HG02885 (cell line): ENCODE measurements around the gene COL8A1.

Experiments
- ATAC-seq: cut with Tn5 transposase; IDR thresholded peaks from one replicate; pipeline ENCODE4 v1.9.1; 2021; ENCODE audit warnings: mild to moderate bottlenecking; ENCODE audit not compliant: unreplicated experiment, poor library complexity

Gene COL8A1

DNA sequence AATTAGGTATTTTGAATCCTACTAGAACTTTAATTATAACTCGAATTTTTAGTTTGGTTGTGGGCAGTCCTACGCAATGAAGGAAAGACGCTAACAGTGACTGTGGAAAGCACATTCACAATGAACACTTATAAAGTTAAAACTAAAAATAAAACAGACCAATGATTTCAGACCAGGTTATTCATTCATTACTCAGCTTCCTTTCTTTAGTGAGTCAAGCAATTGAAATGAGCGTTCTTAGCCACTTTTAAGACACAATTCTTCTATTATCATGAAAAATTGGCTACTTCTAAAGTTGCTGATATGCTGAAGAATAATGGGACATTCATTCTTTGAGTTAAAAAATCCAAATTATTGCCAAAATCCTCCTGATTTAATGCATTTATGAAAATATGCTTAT, 113.3 kb downstream of the COL8A1 start:
- no peak for ATAC-seq

DNA sequence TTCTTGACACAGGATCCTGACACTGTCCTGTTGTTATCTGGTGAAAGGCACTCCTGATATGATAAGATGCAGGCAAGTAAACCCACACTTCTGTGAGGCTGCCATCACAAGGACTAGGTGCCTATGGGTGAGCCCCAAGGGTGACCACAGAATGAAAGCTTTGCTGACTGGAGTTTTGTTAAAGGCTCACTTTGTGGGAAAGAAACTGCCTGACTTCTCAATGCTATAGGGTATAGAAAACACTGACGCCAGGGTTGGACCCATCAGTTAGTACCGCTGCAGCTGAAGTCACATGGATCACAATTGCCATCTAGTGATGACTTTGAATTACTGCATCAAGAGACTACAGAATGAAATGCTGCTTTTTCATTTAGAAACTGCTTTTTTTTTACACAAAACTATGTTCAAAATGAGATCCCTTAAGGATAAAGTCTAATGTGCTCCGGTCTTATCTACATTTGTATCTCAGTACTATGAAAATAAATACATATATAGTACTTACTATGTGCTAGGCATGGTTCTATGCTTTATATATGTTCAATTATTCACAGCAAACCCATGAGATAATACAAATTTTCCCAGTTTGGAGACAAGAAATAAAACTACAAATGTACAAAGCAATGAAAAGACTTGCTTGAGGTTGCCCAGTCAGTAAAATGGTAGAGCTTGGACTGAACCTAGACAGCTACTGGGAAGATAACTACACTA, 115.0 kb downstream of the COL8A1 start:
- peak; percentile 97 for ATAC-seq

DNA sequence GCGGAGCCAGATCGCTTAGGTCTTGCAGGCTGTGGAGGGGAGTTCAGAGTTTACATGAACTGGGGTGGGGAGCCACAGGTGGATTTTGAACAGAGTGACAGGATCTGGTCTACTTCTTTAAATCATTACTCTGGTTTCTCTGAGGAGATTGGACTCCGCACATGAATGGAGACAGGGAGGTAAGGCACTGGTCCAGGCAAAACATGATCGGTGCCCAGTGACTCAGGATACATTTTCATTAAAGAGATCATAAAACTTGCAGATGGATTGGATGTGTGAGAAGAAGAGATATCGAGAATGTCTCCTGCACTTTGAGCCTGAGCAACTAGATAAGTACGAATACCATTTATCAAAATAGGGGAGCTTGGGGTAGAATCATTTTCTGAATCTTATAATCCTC, 117.4 kb downstream of the COL8A1 start:
- no peak for ATAC-seq

DNA sequence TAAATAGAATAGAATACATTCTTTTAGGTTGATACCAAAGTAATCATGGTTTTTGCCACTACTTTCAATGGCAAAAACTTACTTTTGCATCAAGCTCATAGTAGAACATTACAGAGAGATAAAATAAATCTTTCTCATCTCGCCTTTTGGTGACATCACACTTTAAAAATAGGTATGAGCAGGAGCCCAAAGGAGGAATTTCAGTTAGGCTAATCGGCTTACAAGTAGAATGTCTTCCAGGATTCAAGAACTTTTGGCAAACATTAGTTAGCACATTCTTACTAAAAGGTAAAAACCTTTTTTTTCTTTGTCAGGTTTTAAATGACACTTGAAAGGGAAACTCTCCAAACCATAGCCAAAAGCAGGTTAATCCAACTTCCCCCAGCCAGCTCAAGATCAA, 119.6 kb downstream of the COL8A1 start:
- ATAC-seq, result no peak

DNA sequence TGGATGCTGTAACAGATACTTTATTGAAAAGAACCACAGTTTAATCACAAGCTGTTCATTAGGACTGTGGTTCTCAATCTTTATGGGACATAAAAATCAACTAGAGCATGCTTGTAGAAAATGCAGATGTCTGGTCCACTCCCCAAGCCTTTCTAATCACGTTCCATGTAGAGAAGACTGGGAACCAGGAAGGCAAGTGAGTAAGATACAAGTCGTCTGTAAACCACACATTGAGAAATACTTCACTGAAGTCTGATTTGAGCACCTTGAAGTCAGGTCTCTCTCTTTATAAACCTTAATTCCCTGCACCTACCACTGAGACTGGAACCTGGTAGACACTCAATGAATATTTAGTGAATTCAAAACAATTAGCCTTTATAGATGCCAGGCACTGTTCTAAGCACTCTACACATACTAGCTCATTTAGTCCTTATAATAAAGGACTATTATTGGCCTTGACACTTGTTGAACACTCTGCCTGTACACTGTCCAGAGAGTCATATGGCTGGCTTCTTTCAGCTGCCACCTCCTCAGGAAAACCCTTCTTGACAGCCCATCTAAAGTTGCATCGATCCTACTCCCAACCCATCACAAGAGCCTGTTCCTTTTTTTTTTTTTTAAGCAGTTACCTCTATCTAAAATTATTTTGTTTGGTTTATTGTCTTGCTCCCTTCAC, 120.2 kb downstream of the COL8A1 start:
- no peak for ATAC-seq

DNA sequence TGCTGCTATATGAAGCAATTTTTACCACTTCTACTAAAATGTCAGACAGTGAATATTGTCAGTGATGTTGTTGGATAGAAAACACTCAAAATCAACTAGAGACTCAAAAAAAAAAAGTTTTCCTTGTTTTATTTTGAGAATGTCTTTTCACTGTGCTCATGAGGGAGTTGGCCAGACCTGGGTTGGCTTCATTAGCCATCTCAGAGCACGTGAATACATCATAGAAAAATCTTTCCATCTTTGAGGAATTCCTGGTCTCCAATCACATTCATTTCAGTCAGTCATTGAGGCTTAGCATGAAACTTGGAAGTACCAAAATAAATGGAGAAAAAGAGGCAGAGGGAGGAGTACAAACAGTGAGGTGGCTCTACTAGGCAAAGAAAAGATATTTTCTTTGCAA, 121.6 kb downstream of the COL8A1 start:
- ATAC-seq, result no peak

DNA sequence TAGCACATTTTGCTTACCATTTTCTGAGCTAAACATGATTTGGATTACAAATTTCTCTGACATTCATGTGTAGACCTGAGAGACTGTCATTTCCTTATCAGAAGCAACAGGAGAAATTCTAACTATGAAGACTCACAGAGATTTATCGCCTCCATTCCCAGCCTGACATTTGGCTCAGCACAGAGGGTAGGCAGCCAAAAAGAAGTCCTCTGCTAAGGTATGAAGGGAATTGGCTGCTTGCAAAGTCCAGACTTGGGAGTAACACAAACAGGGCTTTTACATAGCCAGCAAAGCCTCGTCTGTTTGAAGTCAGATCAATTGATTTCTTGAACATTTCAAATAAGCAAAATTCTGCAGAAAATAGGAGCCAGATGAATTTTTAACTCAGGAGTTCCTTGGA, 122.2 kb downstream of the COL8A1 start:
- ATAC-seq, result no peak

DNA sequence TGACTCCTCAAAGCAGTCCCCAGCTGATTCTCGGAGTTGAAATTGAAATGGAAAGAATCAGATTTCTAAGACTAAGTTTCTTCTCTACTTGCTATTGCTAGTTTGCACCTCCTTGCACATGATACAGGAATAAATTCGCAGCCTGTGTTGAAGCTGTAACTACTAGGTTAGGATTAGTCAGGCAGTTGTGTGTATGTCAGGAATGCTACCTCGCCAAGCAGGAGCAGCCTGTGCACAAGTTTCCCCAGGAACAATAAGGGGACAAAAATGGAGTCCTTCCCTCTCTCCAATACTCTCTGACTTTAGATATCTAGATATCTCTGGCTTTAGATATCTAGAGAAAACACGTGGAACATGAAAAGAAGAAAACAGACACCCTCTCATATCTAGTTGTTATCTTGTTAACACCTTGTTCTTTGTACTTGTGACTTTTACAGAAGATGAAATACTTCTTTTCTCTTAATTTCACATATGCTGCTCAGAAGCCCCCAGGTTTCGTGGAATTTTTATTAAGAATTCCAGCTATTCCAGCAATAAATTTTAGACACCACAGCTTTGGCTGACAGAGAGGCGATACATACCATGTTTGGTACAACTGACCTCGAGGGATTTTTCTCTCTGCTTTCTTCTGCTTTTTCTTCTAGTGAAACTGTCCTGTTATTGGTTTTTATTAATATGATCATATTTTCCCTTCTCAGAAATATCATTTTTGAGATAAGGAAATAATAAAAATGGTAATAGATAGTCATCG, 123.2 kb downstream of the COL8A1 start:
- no peak for ATAC-seq

DNA sequence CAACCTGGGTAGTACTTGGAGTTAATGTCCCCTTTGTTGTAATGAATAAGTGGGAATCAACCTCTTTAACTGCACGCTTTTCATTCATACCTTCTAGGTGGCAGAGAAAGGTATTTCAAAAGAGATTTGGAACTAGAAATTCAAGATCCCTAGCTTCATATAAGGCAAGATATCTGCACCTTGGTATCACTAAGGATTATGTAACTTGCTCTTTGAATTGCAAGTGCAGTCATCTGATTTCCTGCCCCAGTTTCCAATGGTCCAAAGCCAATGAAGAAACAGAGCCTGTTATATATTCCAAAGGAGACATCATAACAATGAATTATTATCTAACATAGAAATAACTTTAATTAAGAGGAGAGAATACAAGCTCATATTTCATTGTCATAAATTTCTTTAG, 124.5 kb downstream of the COL8A1 start:
- ATAC-seq, result no peak

DNA sequence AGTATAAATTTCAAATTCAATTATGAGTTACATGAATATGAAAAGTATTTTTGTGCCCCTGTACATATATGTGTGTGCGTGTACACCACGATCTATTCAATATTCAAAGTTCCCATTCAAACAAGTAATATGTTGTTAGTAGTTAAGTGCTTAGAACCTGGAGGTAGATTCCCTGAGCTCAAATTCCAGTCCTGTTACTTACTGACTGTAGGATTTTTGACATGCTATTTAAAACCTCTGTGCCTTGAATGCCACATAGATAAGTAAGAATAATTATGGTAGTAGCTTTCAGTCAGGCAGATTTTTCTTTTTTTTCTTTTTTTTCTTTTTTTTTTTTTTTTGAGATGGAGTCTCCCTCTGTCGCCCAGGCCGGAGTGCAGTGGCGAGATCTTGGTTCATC, 126.0 kb downstream of the COL8A1 start:
- no peak for ATAC-seq

DNA sequence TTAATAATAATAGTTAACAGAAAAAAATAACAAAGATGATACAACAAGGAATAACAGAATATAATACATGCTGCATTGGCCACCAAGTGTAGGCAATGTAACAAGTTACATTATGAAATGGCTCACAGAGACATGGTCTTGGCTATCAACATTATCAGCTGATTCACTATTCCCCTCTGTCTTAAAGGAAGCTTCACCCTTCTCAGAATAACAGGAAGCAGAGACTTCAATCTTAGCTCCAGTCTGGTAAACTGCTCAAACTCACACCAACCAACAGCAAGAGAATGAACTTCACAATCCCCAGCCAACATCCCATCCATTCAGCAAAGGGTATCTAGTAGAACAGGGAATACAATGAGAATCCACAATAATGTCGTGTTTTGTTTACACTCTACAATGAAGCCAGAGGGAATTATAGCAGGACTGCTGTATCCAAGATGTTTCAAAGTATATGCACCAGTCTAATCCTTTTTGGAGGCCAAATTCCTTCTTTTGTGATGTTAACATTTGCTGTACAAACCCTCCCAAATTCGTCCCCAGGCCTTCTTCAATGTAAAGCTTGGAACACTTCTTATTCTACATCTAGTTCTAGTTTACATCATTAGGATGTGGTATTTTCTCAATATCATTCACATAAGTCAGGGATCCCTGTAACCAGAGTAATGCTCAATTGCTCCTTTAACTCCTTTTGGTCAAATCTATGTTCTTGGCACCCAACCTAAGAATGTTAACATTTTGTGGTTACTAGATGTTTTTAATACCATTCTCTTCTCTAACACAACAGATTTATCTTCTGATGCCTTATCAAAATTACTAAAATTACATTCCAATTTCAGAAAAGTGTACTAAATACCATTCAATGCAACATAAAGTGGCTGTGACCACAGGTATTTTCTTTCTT, 126.9 kb downstream of the COL8A1 start:
- ATAC-seq, result no peak

DNA sequence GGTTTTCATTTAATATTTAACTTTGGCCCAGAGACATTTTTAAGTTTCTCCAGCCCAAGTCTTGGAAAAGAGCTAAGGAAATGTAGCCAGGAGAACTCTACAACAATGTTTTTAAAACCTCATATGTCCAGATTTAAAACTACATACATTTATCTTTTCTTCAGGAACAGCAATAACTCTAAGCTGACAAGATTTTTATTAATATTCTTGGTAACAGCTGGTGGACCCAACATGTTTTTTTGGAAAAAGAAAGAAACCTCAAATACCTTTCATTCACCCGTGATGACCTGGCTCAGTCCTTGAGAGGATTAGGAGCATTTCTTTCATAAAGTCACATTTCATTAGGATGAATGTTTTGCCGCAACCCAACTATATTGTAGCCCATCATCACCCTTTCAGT, 128.9 kb downstream of the COL8A1 start:
- ATAC-seq, result no peak

DNA sequence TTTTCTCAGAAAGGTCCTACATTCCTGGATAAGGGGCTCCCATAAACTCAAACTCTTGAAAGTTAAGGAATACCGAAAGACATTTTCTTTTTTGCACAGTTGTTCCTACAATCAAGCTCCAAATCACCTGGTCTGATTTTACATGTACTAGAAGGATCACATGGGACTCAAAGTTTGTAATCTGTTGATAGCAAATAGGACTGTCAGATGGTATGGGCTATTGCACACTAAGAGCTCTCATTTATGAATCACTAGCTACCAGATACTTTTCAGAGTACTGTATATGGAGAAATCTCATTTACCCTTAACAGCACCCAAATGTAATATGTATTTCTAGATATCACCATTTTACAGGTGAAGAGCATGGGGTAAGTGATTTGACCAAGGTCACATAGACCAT, 129.7 kb downstream of the COL8A1 start:
- ATAC-seq, result no peak

DNA sequence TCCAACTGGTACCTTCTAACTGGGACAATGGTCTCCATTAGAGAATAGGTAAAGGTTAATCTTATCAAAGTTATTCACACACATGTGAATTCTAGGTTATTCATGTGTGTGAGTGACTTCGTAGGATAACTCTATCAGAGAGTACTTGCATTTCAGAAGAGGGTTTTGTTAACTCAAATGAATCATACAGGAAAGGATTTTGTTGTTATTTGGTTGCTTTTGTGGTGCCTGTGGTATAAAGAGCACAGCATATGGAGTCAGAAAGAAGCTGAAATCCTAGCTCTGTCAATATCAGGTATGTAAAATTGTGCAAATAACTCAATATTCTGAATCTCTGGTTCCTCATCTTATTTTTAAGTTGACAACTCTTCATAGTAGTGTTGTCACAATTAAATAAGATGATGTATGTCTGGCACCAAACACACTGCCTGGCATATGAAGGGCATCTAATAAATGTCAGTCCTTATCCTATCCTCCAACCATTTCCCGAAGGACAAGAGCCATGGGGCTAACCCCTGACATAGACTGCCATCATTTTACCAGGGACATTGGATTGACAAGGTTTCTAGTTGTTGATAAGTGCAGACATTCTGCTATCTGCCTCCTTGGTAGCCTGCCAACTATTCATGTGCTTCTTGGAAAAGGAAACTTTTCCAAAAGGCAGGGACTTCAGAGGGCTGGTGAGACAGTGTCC, 130.6 kb downstream of the COL8A1 start:
- no peak for ATAC-seq

DNA sequence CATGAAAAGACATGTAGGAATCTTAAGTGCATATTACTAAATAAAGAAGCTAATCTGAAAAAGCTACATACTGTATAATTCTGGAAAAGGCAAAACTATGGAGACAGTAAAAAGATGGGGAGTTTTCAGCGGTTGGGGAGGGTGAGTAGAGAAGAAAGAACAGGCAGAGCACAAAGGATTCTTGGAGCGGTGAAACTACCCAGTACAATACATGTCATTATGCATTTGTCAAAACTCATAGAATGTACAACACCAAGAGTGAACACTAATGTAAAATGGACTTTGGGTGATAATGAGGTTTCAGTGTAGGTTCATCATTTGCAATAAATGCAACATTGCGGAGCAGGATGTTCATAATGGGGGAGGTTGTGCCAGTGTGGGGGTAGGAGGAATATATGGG, 133.8 kb downstream of the COL8A1 start:
- ATAC-seq, result no peak

DNA sequence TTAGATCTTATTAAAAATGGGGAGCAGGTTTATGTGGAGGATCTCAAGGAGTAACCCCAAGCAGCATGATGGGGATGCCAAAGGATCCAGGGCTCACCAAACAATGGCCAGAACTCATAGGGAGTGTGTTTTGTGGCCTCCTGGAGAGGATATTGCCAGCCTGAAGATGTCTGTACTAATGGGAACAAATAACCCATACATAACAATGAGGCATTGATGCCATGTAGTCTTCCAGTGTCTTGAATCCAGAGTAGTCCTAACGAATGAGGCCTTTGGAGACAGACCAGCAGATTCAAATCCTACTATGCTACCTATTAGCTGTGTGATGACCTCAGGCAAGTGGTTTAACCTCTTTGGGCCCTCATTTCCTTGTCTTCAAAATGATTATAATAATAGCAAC, 134.3 kb downstream of the COL8A1 start:
- no peak for ATAC-seq

DNA sequence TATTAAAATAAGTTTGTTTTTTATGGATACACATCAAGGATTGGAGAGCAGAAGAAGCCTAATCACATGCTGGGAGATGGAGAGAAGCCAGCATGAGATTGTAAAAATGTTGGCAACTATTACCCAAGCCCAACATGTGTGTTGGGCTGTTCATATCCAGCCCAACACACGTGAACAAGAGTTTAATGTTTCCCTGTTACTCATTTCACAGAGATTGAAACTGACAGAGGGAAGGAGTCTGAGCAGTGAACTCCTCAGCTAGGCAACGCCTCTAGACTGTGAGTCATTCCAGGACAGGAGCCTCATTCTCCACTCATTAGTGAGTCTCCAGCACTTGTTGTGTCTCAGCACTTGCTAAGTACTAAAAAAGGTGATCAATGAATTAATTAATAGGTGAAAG, 136.1 kb downstream of the COL8A1 start:
- ATAC-seq, result peak; percentile 97

DNA sequence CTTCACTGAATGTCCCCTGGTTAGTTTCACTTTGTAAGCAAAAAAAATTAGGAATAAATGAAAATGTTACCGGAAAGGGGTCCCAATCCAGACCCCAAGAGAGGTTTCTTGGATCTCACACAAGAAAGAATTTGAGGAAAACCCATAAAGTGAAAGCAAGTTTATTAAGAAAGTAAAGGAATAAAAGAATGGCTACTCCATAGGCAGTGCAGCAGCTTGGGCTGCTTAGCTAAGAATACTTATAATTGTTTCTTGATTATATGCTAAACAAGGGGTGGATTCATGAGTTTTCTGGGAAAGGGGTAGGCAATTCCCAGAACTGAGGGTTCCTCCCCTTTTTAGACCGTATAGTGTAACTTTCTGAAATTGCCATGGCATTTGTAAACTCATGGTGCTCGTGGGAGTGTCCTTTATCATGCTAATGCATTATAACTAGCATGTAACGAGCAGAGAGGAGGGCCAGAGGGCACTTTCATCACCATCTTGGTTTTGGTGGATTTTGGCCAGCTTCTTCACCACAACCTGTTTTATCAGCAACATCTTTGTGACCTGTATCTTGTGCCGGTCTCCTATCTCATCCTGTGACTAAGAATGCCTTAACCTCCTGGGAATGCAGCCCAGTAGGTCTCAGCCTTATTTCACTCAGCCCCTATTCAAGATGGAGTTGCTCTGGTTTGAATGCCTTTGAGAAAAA, 138.3 kb downstream of the COL8A1 start:
- no peak for ATAC-seq

DNA sequence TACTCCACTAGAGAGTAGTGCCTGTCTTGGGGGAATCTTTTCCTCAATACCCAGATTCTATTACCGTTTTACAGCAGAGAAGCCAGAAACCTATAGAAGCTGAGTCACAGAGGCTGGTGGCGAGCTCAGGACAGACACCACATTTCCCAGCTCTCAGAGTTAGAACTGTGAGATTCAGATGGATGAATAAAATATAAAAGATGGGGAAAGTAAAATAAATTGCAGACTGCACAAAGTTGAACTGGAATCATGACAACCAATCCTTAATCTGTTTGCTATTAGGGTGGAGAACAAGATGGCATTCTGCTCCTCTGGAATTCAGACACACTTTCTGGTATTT, 138.8 kb downstream of the COL8A1 start:
- ATAC-seq, result no peak

DNA sequence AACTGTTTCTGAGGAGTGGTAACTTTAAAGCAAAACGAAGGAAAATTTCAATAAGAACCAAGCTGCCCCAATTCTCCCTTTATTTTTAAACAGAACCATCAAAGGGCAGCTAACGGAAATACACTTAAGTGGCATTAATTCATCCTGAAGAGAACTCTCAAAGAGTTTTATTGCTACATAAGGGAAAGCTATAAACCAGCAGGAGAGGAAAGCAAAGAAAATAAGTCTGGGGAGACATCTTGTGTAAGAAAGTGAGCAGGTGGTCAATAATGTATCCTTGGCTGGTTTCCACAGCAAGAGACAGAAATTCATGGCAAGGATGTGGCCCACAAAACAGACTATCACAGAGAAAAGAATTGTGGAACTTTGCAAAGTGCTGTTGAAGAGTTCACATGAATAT, 139.3 kb downstream of the COL8A1 start:
- ATAC-seq, result no peak
